Stimulated activated CD8-positive, alpha-beta memory T cell treated with anti-CD3 and anti-CD28 coated beads, Interleukin-4, amount 100 ng/mL, for 4 hours (primary cell): ENCODE measurements around the gene CATSPER1.
A peak's percentile ranks its signal among the peaks of the same experiment; 100 is the strongest.
"Not testable (repeated sequence)": the region's sequence is repeated elsewhere in the genome, so short reads cannot be mapped to it uniquely, and the experiment has no call there.

ENCODE experiments used
- DNase-seq, 2 donors: peaks; one replicate each; pipeline ENCODE4 v3.0.0-alpha.2; 2020; ENCODE audit warnings: low read depth in 2 of 2, low spot score in 1 of 2

Gene CATSPER1

GRCh38 chr11:66020618-66021357 is 5.5 kb downstream of the CATSPER1 start:
- DNase-seq: no peak

- no peak for DNase-seq
These were observed 6.1 kb downstream of the CATSPER1 start for GRCh38 chr11:66020212-66020611.

- peak; percentile 21 to 49 for DNase-seq
These were observed 9.0 kb downstream of the CATSPER1 start for GRCh38 chr11:66017321-66017720.

- DNase-seq: no peak
These were observed 9.5 kb downstream of the CATSPER1 start for GRCh38 chr11:66016793-66017177.

- DNase-seq: no peak
These were observed 10.1 kb downstream of the CATSPER1 start for GRCh38 chr11:66015936-66016792.

GRCh38 chr11:66015454-66015881 is 10.8 kb downstream of the CATSPER1 start:
- no peak for DNase-seq

GRCh38 chr11:66014804-66015453 is 11.3 kb downstream of the CATSPER1 start:
- DNase-seq: no peak

- DNase-seq: no peak
These were observed 12.5 kb downstream of the CATSPER1 start for GRCh38 chr11:66013762-66014100.

GRCh38 chr11:66012946-66013761 is 13.1 kb downstream of the CATSPER1 start:
- DNase-seq: no peak

- DNase-seq: no peak
These were observed 13.8 kb downstream of the CATSPER1 start for GRCh38 chr11:66012371-66012945.

- no peak for DNase-seq
These were observed 14.4 kb downstream of the CATSPER1 start, which contains the start of gene CST6 for GRCh38 chr11:66011785-66012303. CST6 (plus strand) TSS chr11:66012008; CDS start chr11:66012045, 37 bp downstream.

GRCh38 chr11:66011239-66011784 is 15.0 kb downstream of the CATSPER1 start:
- no peak for DNase-seq

GRCh38 chr11:66010036-66010435 is 16.2 kb downstream of the CATSPER1 start:
- DNase-seq: not testable (repeated sequence)

GRCh38 chr11:66008468-66009101 is 17.7 kb downstream of the CATSPER1 start:
- DNase-seq: no peak

GRCh38 chr11:66008095-66008467 is 18.2 kb downstream of the CATSPER1 start:
- no peak for DNase-seq

- no peak for DNase-seq
These were observed 19.1 kb downstream of the CATSPER1 start for GRCh38 chr11:66007201-66007634.

GRCh38 chr11:66006891-66007176 is 19.4 kb downstream of the CATSPER1 start:
- DNase-seq: no peak

GRCh38 chr11:66006134-66006890 is 20.0 kb downstream of the CATSPER1 start:
- DNase-seq: no peak

- DNase-seq: no peak
These were observed 22.1 kb downstream of the CATSPER1 start for GRCh38 chr11:66004186-66004585.
